CD14-positive monocyte (primary cell): ENCODE data around the gene AMOT. TPM values are rescaled to one million over a fixed set of nuclear protein-coding genes. Genes with fewer than 3 reads are reported as not detected.

ENCODE experiments used
- DNase-seq, 3 donors: peaks; one replicate each; pipeline ENCODE4 v3.0.0-alpha.2; 2011 to 2022
- H2AFZ ChIP-seq: 2 replicates; pipeline ENCODE4 v1.6.0; 2012; ENCODE audit warnings: mild to moderate bottlenecking, low read depth, low read length, inconsistent platforms; ENCODE audit not compliant: insufficient read depth, poor library complexity, severe bottlenecking
- H3K27ac ChIP-seq, 2 donors: 1 replicate in 1 of 2; 2 replicates in 1 of 2; pipeline ENCODE4 v1.5.1; 2012 to 2013; ENCODE audit warnings: low read length in 2 of 2, control low read depth in 1 of 2, inconsistent platforms in 1 of 2, low read depth in 1 of 2, mild to moderate bottlenecking in 1 of 2
- H3K27me3 ChIP-seq, 2 donors: one replicate each; pipeline versions ENCODE4 v1.6.0 to v1.6.1; 2011 to 2013; ENCODE audit warnings: low read length in 2 of 2; ENCODE audit not compliant: control insufficient read depth in 2 of 2, insufficient read depth in 2 of 2
- H3K36me3 ChIP-seq, 2 donors: replicated peaks in 1 of 2; 1 replicate in 1 of 2; 2 replicates in 1 of 2; pipeline versions ENCODE4 v1.5.1 to v1.6.1; 2012 to 2013; ENCODE audit warnings: low read length in 2 of 2, control low read depth in 1 of 2, inconsistent platforms in 1 of 2, mild to moderate bottlenecking in 1 of 2; ENCODE audit not compliant: insufficient read depth in 2 of 2, control insufficient read depth in 1 of 2
- H3K4me1 ChIP-seq, 2 donors: 1 replicate in 1 of 2; 2 replicates in 1 of 2; pipeline versions ENCODE4 v1.5.1 to v1.6.1; 2012 to 2013; ENCODE audit warnings: low read length in 2 of 2, control low read depth in 1 of 2, inconsistent platforms in 1 of 2, mild to moderate bottlenecking in 1 of 2, moderate library complexity in 1 of 2; ENCODE audit not compliant: insufficient read depth in 2 of 2, control insufficient read depth in 1 of 2
- H3K4me2 ChIP-seq: replicated peaks from 2 replicates; pipeline ENCODE3; 2012; ENCODE audit warnings: low read length, moderate library complexity, mild to moderate bottlenecking; ENCODE audit not compliant: poor library complexity, severe bottlenecking; ENCODE audit errors: extremely low read depth
- H3K4me3 ChIP-seq, 3 experiments: fragments of 200-600 bp in 1 of 3; sonication (generic) in 1 of 3; replicated peaks in 1 of 3; 1 replicate in 2 of 3; 2 replicates in 1 of 3; pipeline ENCODE4 v1.5.1; 2011 to 2013; ENCODE audit warnings: low read length in 3 of 3, mild to moderate bottlenecking in 3 of 3, control low read depth in 2 of 3, low read depth in 2 of 3, inconsistent platforms in 1 of 3, moderate library complexity in 1 of 3
- H3K79me2 ChIP-seq: 2 replicates; pipeline ENCODE4 v1.6.0; 2012; ENCODE audit warnings: mild to moderate bottlenecking, control low read depth, inconsistent platforms, low read length, moderate library complexity; ENCODE audit not compliant: insufficient read depth
- H3K9ac ChIP-seq: 2 replicates; pipeline ENCODE4 v1.6.0; 2017; ENCODE audit warnings: low read length, mild to moderate bottlenecking; ENCODE audit not compliant: insufficient read depth, poor library complexity, severe bottlenecking
- H3K9me3 ChIP-seq, 2 donors: replicated peaks in 1 of 2; 1 replicate in 1 of 2; 2 replicates in 1 of 2; pipeline versions ENCODE4 v1.5.1 to v1.6.1; 2012 to 2013; ENCODE audit warnings: low read length in 2 of 2, control low read depth in 1 of 2; ENCODE audit not compliant: control insufficient read depth in 1 of 2, insufficient read depth in 1 of 2
- H4K20me1 ChIP-seq: 2 replicates; pipeline ENCODE4 v1.6.0; 2012; ENCODE audit warnings: mild to moderate bottlenecking, low read length, control low read depth, moderate library complexity; ENCODE audit not compliant: insufficient read depth
- H3K27ac Mint-ChIP-seq, 7 donors: one replicate each; pipeline ENCODE4 v1.8.0; 2020; ENCODE audit warnings: mild to moderate bottlenecking in 7 of 7, mixed read lengths in 7 of 7, moderate library complexity in 6 of 7, inconsistent platforms in 2 of 7
- H3K27me3 Mint-ChIP-seq, 3 donors: one replicate each; pipeline ENCODE4 v1.8.0; 2021 to 2022; ENCODE audit warnings: low read depth in 3 of 3, mild to moderate bottlenecking in 3 of 3, mixed read lengths in 3 of 3, moderate library complexity in 3 of 3, inconsistent platforms in 1 of 3
- H3K36me3 Mint-ChIP-seq, 2 donors: one replicate each; pipeline ENCODE4 v1.8.0; 2020; ENCODE audit warnings: mixed read lengths in 2 of 2, inconsistent platforms in 1 of 2, mild to moderate bottlenecking in 1 of 2
- H3K4me1 Mint-ChIP-seq: one replicate; pipeline ENCODE4 v1.8.0; 2020; ENCODE audit warnings: mild to moderate bottlenecking, mixed read lengths
- H3K4me3 Mint-ChIP-seq, 2 donors: one replicate each; pipeline ENCODE4 v1.8.0; 2020; ENCODE audit warnings: mild to moderate bottlenecking in 2 of 2, mixed read lengths in 2 of 2, moderate library complexity in 1 of 2
- H3K9me3 Mint-ChIP-seq, 7 donors: one replicate each; pipeline ENCODE4 v1.8.0; 2020 to 2022; ENCODE audit warnings: mixed read lengths in 7 of 7, mild to moderate bottlenecking in 6 of 7, moderate library complexity in 6 of 7, inconsistent platforms in 2 of 7
- WGBS: methylation state at CpG from one replicate; pipeline ENCODE4 v1.1.5; 2013; ENCODE audit warnings: missing lambda C conversion rate; ENCODE audit not compliant: insufficient coverage; 5-methylcytosine and 5-hydroxymethylcytosine counted together
- intact Hi-C, 2 donors: fragments of 100-400 bp; cut with micrococcal nuclease; formaldehyde crosslinking; loops; one replicate each; pipeline versions ENCODE4 v1.15.0 to v1.15.1; 2023
- polyA plus RNA-seq, 3 donors: library from polyadenylated mRNA; depleted of rRNA in 1 of 3; unstranded in 2 of 3; stranded (reverse) in 1 of 3; fragments of 300-500 nt in 2 of 3; fragments of >200 nt in 1 of 3; fragmentation: Illumina TruSeq in 2 of 3; gene quantifications; 1 replicate in 2 of 3; 2 replicates in 1 of 3; pipeline ENCODE4 v1.2.3, GENCODE V29; 2012 to 2021
- TF ChIP-seq, protein P1 (sequence below): fragments of 200-600 bp; IDR thresholded peaks from one replicate; pipeline ENCODE4 v1.8.0; 2022; ENCODE audit warnings: antibody characterized with exemption, mild to moderate bottlenecking

AMOT gene
- polyA plus RNA-seq, 3 donors: 0.04 to 0.11 TPM; not detected in 1

DNA sequence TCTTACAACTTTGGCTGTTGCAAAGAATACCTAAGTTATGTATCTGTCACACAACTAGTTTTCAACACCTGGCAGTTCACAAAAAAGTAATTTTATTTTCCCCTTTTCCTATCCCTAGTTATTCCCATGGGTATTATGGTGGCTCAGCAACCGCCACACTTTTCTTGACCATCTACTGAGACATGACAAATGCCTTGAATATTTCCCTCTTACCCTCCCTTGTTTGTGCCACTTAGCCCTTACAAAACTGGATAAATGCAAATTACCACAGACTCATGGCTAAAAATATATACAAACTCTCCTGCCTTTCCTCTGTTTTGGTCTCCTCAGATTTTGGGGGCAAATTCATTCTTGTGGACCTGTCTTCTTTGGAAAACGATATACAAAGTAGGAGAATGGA is 72.1 kb downstream of the AMOT start:
- Histone ChIP-seq H3K4me1 (no peaks in the 10 kb centered on the region), H3K36me3 (no peaks in the 10 kb centered on the region), H2AFZ (no peak overlapping the region), H3K27ac (no peak overlapping the region), H3K9me3 (no peaks in the 10 kb centered on the region), H3K4me2 (no peak overlapping the region), H3K79me2 (no peaks in the 10 kb centered on the region), H4K20me1 (no peaks in the 10 kb centered on the region), H3K4me3 (no peak overlapping the region), H3K9ac (no peak overlapping the region), H3K27me3 (no peaks in the 10 kb centered on the region)
- Mint-ChIP-seq H3K27ac (no peak overlapping the region), H3K9me3 (peaks cover 0 to 2% (median 0%) of the 10 kb centered on the region in 7 donors), H3K4me1 (no peaks in the 10 kb centered on the region), H3K36me3 (no peaks in the 10 kb centered on the region), H3K27me3 (peaks cover 2 to 4% (median 2%) of the 10 kb centered on the region in 3 donors), H3K4me3 (no peak overlapping the region)
- no CpG with 5 or more reads among the region's 2 CpGs for WGBS
- TF ChIP-seq, protein P1, sequence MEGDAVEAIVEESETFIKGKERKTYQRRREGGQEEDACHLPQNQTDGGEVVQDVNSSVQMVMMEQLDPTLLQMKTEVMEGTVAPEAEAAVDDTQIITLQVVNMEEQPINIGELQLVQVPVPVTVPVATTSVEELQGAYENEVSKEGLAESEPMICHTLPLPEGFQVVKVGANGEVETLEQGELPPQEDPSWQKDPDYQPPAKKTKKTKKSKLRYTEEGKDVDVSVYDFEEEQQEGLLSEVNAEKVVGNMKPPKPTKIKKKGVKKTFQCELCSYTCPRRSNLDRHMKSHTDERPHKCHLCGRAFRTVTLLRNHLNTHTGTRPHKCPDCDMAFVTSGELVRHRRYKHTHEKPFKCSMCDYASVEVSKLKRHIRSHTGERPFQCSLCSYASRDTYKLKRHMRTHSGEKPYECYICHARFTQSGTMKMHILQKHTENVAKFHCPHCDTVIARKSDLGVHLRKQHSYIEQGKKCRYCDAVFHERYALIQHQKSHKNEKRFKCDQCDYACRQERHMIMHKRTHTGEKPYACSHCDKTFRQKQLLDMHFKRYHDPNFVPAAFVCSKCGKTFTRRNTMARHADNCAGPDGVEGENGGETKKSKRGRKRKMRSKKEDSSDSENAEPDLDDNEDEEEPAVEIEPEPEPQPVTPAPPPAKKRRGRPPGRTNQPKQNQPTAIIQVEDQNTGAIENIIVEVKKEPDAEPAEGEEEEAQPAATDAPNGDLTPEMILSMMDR: no peak
- intact Hi-C loops: no loop called here
- no peak for DNase-seq

GRCh38 chrX:112766774-112767173 is 73.9 kb downstream of the AMOT start:
- Mint-ChIP-seq H3K27ac (no peak overlapping the region), H3K4me3 (no peak overlapping the region), H3K4me1 (peaks cover 3% of the 10 kb centered on the region), H3K9me3 (peaks cover 0 to 2% (median 0%) of the 10 kb centered on the region in 7 donors), H3K27me3 (peaks cover 2 to 4% (median 3%) of the 10 kb centered on the region in 3 donors), H3K36me3 (no peaks in the 10 kb centered on the region)
- no peaks in the 10 kb centered on the region for H3K9me3 ChIP-seq
- no peak overlapping the region for H3K27ac ChIP-seq
- TF ChIP-seq, protein P1: no peak
- intact Hi-C loops: no loop called here
- H3K9ac ChIP-seq: no peak overlapping the region
- no peaks in the 10 kb centered on the region for H4K20me1 ChIP-seq
- H3K4me3 ChIP-seq: no peak overlapping the region
- no peaks in the 10 kb centered on the region for H3K27me3 ChIP-seq
- no peaks in the 10 kb centered on the region for H3K36me3 ChIP-seq
- no peaks in the 10 kb centered on the region for H3K79me2 ChIP-seq
- no peak overlapping the region for H2AFZ ChIP-seq
- DNase-seq: no peak
- WGBS: no CpG with 5 or more reads among the region's 2 CpGs
- peaks cover 0 to 4% of the 10 kb centered on the region in 2 donors for H3K4me1 ChIP-seq
- no peak overlapping the region for H3K4me2 ChIP-seq
